PC-3 (cell line): ENCODE results near the gene ENG. TPM values are rescaled to one million over a fixed set of nuclear protein-coding genes. Genes with fewer than 3 reads are reported as not detected.

Experiments
- ATAC-seq: fragments of 200-7000 bp; cut with Tn5 transposase; 2 replicates; pipeline ENCODE4 v1.9.1; 2020; ENCODE audit warnings: mild to moderate bottlenecking, moderate library complexity
- BruUV-seq: library from RNA; stranded (reverse); fragments of 400-500 nt; replicated peaks from 2 replicates; lab custom pipeline; 2021; lab: Mats Ljungman, UMichigan
- CTCF ChIA-PET: fragments of 300-600 bp; sonication (Branson Sonifier 250); formaldehyde crosslinking; loops from one replicate; lab custom pipeline; 2022; ENCODE audit warnings: antibody characterized with exemption; lab: Charles Lee
- POLR2A ChIA-PET: fragments of 300-600 bp; sonication (Branson Sonifier 250); formaldehyde crosslinking; loops from one replicate; lab custom pipeline; 2022; ENCODE audit warnings: antibody characterized with exemption; ENCODE audit not compliant: unreplicated experiment; lab: Charles Lee
- DNase-seq: peaks from one replicate; pipeline ENCODE4 v3.0.0-alpha.2; 2015
- H2AFZ ChIP-seq: fragments of 300-600 bp; sonication (generic); 2 replicates; pipeline ENCODE4 v1.6.0; 2016; ENCODE audit warnings: antibody characterized with exemption, low read length
- H3F3A ChIP-seq: fragments of 300-600 bp; sonication (generic); one replicate; pipeline ENCODE4 v1.6.0; 2017; ENCODE audit warnings: antibody characterized with exemption, low read length, control low read depth, mild to moderate bottlenecking; ENCODE audit not compliant: unreplicated experiment
- H3K27ac ChIP-seq: fragments of 300-600 bp; sonication (generic); 2 replicates; pipeline ENCODE4 v1.5.1; 2016; ENCODE audit warnings: mild to moderate bottlenecking, low read length
- H3K27me3 ChIP-seq: fragments of 300-600 bp; sonication (generic); 2 replicates; pipeline ENCODE4 v1.6.1; 2016; ENCODE audit warnings: low read length, mixed read lengths
- H3K36me3 ChIP-seq: fragments of 300-600 bp; sonication (generic); 2 replicates; pipeline ENCODE4 v1.6.1; 2016; ENCODE audit warnings: low read depth, mixed run types, low read length, mixed read lengths
- H3K4me1 ChIP-seq: fragments of 300-600 bp; sonication (generic); 2 replicates; pipeline ENCODE4 v1.5.1; 2016; ENCODE audit warnings: low read length; ENCODE audit not compliant: insufficient read depth
- H3K4me2 ChIP-seq: fragments of 300-600 bp; sonication (generic); 2 replicates; pipeline ENCODE4 v1.6.0; 2016; ENCODE audit warnings: low read length
- H3K4me3 ChIP-seq: fragments of 300-600 bp; sonication (generic); 2 replicates; pipeline ENCODE4 v1.5.1; 2016; ENCODE audit warnings: mild to moderate bottlenecking, low read length, mixed read lengths
- H3K79me2 ChIP-seq: fragments of 300-600 bp; sonication (generic); 2 replicates; pipeline ENCODE4 v1.6.1; 2017; ENCODE audit warnings: low read length, mixed read lengths
- H3K9ac ChIP-seq: fragments of 300-600 bp; sonication (generic); 2 replicates; pipeline ENCODE4 v1.6.0; 2016; ENCODE audit warnings: mild to moderate bottlenecking, low read length
- H3K9me2 ChIP-seq: fragments of 300-600 bp; sonication (generic); replicated peaks from 2 replicates; pipeline ENCODE4 v1.6.1; 2016; ENCODE audit warnings: mixed run types, low read length, mixed read lengths
- H3K9me3 ChIP-seq: fragments of 300-600 bp; sonication (generic); 2 replicates; pipeline ENCODE4 v1.6.1; 2016; ENCODE audit warnings: low read length, mixed read lengths
- H4K20me1 ChIP-seq: fragments of 300-600 bp; sonication (generic); 2 replicates; pipeline ENCODE4 v1.6.1; 2016; ENCODE audit warnings: low read length, mixed read lengths
- EZH2 ChIP-seq: fragments of 300-600 bp; sonication (generic); IDR thresholded peaks from one replicate; pipeline ENCODE4 v1.6.1; 2017; ENCODE audit warnings: antibody characterized with exemption, mild to moderate bottlenecking, low read length; ENCODE audit not compliant: unreplicated experiment
- EZH2phosphoT487 ChIP-seq: fragments of 300-600 bp; sonication (generic); IDR thresholded peaks from 2 replicates; pipeline ENCODE4 v1.6.1; 2018; ENCODE audit warnings: mild to moderate bottlenecking, antibody characterized with exemption, low read length, borderline replicate concordance
- intact Hi-C: fragments of 100-400 bp; cut with micrococcal nuclease; formaldehyde crosslinking; loops from 2 replicates; pipeline ENCODE4 v1.9.0; 2023
- total RNA-seq: library from RNA; depleted of rRNA; stranded (reverse); fragments of >200 nt; gene quantifications from 2 replicates; pipeline ENCODE4 v1.2.3, GENCODE V29; 2014
- TF ChIP-seq, protein P1 (sequence below): fragments of 300-600 bp; sonication (generic); conservative IDR thresholded peaks from 2 replicates; pipeline ENCODE4 v1.5.1; 2017; ENCODE audit warnings: antibody characterized with exemption, low read depth, mild to moderate bottlenecking, low read length

Gene ENG
- total RNA-seq, 1 experiment from 2014 or later: 1.1 TPM

GRCh38 chr9:127818574-127818973 lies 35.9 kb downstream of the ENG start:
- Histone ChIP-seq H3F3A (no peaks in the 10 kb centered on the region), H3K4me1 (no peaks in the 10 kb centered on the region), H3K4me2 (no peak overlapping the region), H4K20me1 (no peaks in the 10 kb centered on the region), H3K27me3 (no peaks in the 10 kb centered on the region), H3K4me3 (no peak overlapping the region), H2AFZ (no peak overlapping the region), H3K9ac (no peak overlapping the region), H3K9me2 (no peaks in the 10 kb centered on the region), H3K9me3 (no peaks in the 10 kb centered on the region), H3K27ac (no peak overlapping the region), H3K79me2 (no peaks in the 10 kb centered on the region), H3K36me3 (peaks cover 5% of the 10 kb centered on the region; the same call in 1 of the 2 replicates)
- ATAC-seq (no peak), DNase-seq (no peak)
- ChIA-PET CTCF (no interaction called here), POLR2A (no interaction called here)
- no peak for TF ChIP-seq EZH2phosphoT487
- no peak for TF ChIP-seq EZH2
- TF ChIP-seq, protein P1, sequence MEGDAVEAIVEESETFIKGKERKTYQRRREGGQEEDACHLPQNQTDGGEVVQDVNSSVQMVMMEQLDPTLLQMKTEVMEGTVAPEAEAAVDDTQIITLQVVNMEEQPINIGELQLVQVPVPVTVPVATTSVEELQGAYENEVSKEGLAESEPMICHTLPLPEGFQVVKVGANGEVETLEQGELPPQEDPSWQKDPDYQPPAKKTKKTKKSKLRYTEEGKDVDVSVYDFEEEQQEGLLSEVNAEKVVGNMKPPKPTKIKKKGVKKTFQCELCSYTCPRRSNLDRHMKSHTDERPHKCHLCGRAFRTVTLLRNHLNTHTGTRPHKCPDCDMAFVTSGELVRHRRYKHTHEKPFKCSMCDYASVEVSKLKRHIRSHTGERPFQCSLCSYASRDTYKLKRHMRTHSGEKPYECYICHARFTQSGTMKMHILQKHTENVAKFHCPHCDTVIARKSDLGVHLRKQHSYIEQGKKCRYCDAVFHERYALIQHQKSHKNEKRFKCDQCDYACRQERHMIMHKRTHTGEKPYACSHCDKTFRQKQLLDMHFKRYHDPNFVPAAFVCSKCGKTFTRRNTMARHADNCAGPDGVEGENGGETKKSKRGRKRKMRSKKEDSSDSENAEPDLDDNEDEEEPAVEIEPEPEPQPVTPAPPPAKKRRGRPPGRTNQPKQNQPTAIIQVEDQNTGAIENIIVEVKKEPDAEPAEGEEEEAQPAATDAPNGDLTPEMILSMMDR: no peak
- BruUV-seq: no TSS peak
- intact Hi-C loops: no loop called here

- ChIA-PET POLR2A (no interaction called here), CTCF (no interaction called here)
- peaks cover 6% of the 10 kb centered on the region; the same call in 1 of the 2 replicates for H3K36me3 ChIP-seq
- no peak for DNase-seq
- no peak overlapping the region for H2AFZ ChIP-seq
- no peak for ATAC-seq
- H3K9me2 ChIP-seq: no peaks in the 10 kb centered on the region
- no peaks in the 10 kb centered on the region for H3K27me3 ChIP-seq
- H3K9ac ChIP-seq: no peak overlapping the region
- H3K79me2 ChIP-seq: no peaks in the 10 kb centered on the region
- intact Hi-C loops: no loop called here
- no peaks in the 10 kb centered on the region for H4K20me1 ChIP-seq
- H3K4me2 ChIP-seq: no peak overlapping the region
- H3K27ac ChIP-seq: no peak overlapping the region
- no peaks in the 10 kb centered on the region for H3K9me3 ChIP-seq
- TF ChIP-seq EZH2 (no peak), EZH2phosphoT487 (no peak)
- TF ChIP-seq, protein P1: no peak
- no TSS peak for BruUV-seq
- no peaks in the 10 kb centered on the region for H3F3A ChIP-seq
- no peaks in the 10 kb centered on the region for H3K4me1 ChIP-seq
- H3K4me3 ChIP-seq: no peak overlapping the region
Measured at GRCh38 chr9:127817881-127818434, 36.5 kb downstream of the ENG start.

DNA sequence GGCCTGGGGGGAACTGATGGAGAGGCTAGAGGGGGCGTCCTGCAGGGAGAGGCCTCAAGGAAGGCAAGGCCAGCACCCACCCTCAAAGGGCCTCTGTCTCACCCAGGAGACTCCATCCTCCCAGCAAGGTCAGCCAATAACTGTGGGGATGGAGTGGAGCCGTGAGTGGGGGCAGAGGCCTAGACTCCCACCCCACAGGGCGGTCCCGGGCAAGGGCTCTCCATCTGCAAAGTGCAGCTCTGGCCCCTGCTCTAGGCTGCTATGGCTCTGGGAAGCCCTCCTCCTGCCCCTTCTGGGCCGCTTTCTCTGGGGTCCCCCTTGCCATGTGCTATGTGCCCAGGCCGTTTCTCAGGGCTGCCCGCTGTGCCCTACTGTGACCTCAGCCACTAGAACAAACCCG lies 37.7 kb downstream of the ENG start:
- Histone ChIP-seq H3K36me3 (peaks cover 10% of the 10 kb centered on the region; the same call in 1 of the 2 replicates), H4K20me1 (no peaks in the 10 kb centered on the region), H3K9me2 (no peaks in the 10 kb centered on the region), H3F3A (no peaks in the 10 kb centered on the region), H3K27ac (no peak overlapping the region), H2AFZ (no peak overlapping the region), H3K27me3 (no peaks in the 10 kb centered on the region), H3K4me1 (no peaks in the 10 kb centered on the region), H3K79me2 (no peaks in the 10 kb centered on the region), H3K4me3 (no peak overlapping the region), H3K9me3 (no peaks in the 10 kb centered on the region), H3K4me2 (no peak overlapping the region), H3K9ac (no peak overlapping the region)
- TF ChIP-seq, protein P1: no peak
- TF ChIP-seq EZH2 (no peak), EZH2phosphoT487 (no peak)
- intact Hi-C loops: no loop called here
- ChIA-PET CTCF (no interaction called here), POLR2A (no interaction called here)
- no TSS peak for BruUV-seq
- ATAC-seq: no peak; the same call in 1 of the 2 replicates
- DNase-seq: no peak
